Activated CD8-positive, alpha-beta T cell treated with anti-CD3 and anti-CD28 coated beads, Interleukin-2, amount 10 ng/mL, durations not matched to agents 7 days and 5 days (primary cell): ENCODE data around the gene LOXL1. TPM values are rescaled to one million over a fixed set of nuclear protein-coding genes. Genes with fewer than 3 reads are reported as not detected.

Experiments
- total RNA-seq, 2 experiments: library from RNA; stranded (reverse); gene quantifications; one replicate each; pipeline ENCODE4 v1.2.3, GENCODE V29; 2021

LOXL1 gene
- total RNA-seq, 2 experiments from 2014 or later = 5.9 to 8.4 TPM

Other genes starting within 250 kb of the LOXL1 start
- not detected for gene CD276, start 242.1 kb upstream of the LOXL1 start, total RNA-seq
- gene INSYN1, start 173.1 kb upstream of the LOXL1 start, total RNA-seq = not detected
- gene TBC1D21, start 52.9 kb upstream of the LOXL1 start, total RNA-seq = not detected
- gene STOML1, start 65.8 kb downstream of the LOXL1 start, total RNA-seq = 10 to 100 TPM; 10.8 to 10.9 TPM
- 100 to 1,000 TPM; 108 to 115 TPM for gene PML, start 68.3 kb downstream of the LOXL1 start, total RNA-seq
- not detected for gene GOLGA6A, start 156.1 kb downstream of the LOXL1 start, total RNA-seq
- gene ISLR2, start 204.1 kb downstream of the LOXL1 start, total RNA-seq = not detected
- not detected for gene ISLR, start 247.2 kb downstream of the LOXL1 start, total RNA-seq